Neural cell (in vitro differentiated cells): ENCODE measurements around the gene ADAM30. TPM values are rescaled to one million over a fixed set of nuclear protein-coding genes. Genes with fewer than 3 reads are reported as not detected.

Experiments used
- H2AFZ ChIP-seq: fragments of 200-600, 300-800 bp; sonication (generic), shearing (Covaris generic); 2 replicates; pipeline ENCODE4 v1.6.0; 2014; ENCODE audit warnings: low read depth, mild to moderate bottlenecking, antibody characterized with exemption, low read length, moderate library complexity
- H3F3A ChIP-seq: fragments of 200-600 bp; shearing (Covaris generic); 2 replicates; pipeline ENCODE4 v1.6.1; 2016; ENCODE audit warnings: mild to moderate bottlenecking, moderate library complexity, mixed read lengths, antibody characterized with exemption, low read length; ENCODE audit not compliant: insufficient read depth, poor library complexity, severe bottlenecking
- H3K27ac ChIP-seq: fragments of 200-600, 300-800 bp; sonication (generic), shearing (Covaris generic); 2 replicates; pipeline ENCODE4 v1.5.1; 2014; ENCODE audit warnings: mild to moderate bottlenecking, low read length, moderate library complexity
- H3K27me3 ChIP-seq: fragments of 300-800, 200-600 bp; sonication (generic), shearing (Covaris generic); 2 replicates; pipeline ENCODE4 v1.6.0; 2014; ENCODE audit warnings: mild to moderate bottlenecking, low read depth, low read length, moderate library complexity; ENCODE audit not compliant: insufficient read depth
- H3K36me3 ChIP-seq: fragments of 300-800, 200-600 bp; sonication (generic), shearing (Covaris generic); 2 replicates; pipeline ENCODE4 v1.5.1; 2014; ENCODE audit warnings: mild to moderate bottlenecking, antibody characterized with exemption, low read length, moderate library complexity; ENCODE audit not compliant: insufficient read depth
- H3K4me2 ChIP-seq: fragments of 300-800, 200-600 bp; sonication (generic), shearing (Covaris generic); 2 replicates; pipeline ENCODE4 v1.6.0; 2014; ENCODE audit warnings: mild to moderate bottlenecking, low read length
- H3K4me3 ChIP-seq: fragments of 300-800, 200-600 bp; sonication (generic), shearing (Covaris generic); 2 replicates; pipeline ENCODE4 v1.5.1; 2014; ENCODE audit warnings: mild to moderate bottlenecking, low read length, moderate library complexity
- H3K79me2 ChIP-seq: fragments of 200-600 bp; shearing (Covaris generic); replicated peaks from 2 replicates; pipeline ENCODE4 v1.6.0; 2014; ENCODE audit warnings: mild to moderate bottlenecking, low read length, moderate library complexity; ENCODE audit not compliant: insufficient read depth
- H3K9ac ChIP-seq: fragments of 300-800, 200-600 bp; sonication (generic), shearing (Covaris generic); 2 replicates; pipeline ENCODE4 v1.6.1; 2016; ENCODE audit warnings: mild to moderate bottlenecking, low read length, mixed read lengths
- H3K9me2 ChIP-seq: fragments of 200-600 bp; shearing (Covaris generic); 2 replicates; pipeline ENCODE4 v1.6.1; 2016; ENCODE audit warnings: mild to moderate bottlenecking, low read length, mixed read lengths; ENCODE audit not compliant: insufficient read depth
- H3K9me3 ChIP-seq: fragments of 200-600, 300-800 bp; sonication (generic), shearing (Covaris generic); 2 replicates; pipeline ENCODE4 v1.6.1; 2016; ENCODE audit warnings: mild to moderate bottlenecking, mixed run types, low read length, moderate library complexity, mixed read lengths
- H4K20me1 ChIP-seq: fragments of 200-600 bp; shearing (Covaris generic); 2 replicates; pipeline ENCODE4 v1.6.1; 2016; ENCODE audit warnings: mild to moderate bottlenecking, mixed run types; ENCODE audit not compliant: insufficient read depth
- CTCF ChIP-seq: fragments of 450-650 bp; IDR thresholded peaks from 2 replicates; pipeline ENCODE4 v1.5.1; 2014; ENCODE audit warnings: antibody characterized with exemption, mild to moderate bottlenecking, moderate library complexity; ENCODE audit not compliant: poor library complexity, severe bottlenecking
- EP300 ChIP-seq: fragments of 450-650 bp; conservative IDR thresholded peaks from 2 replicates; pipeline ENCODE4 v1.6.1; 2014; ENCODE audit warnings: antibody characterized with exemption, mild to moderate bottlenecking, moderate library complexity; ENCODE audit not compliant: poor library complexity, severe bottlenecking
- EZH2 ChIP-seq: fragments of 200-600, 300-800 bp; shearing (Covaris generic), sonication (generic); IDR thresholded peaks from 2 replicates; pipeline ENCODE4 v1.6.1; 2014; ENCODE audit warnings: antibody characterized with exemption, low read length, borderline replicate concordance, mild to moderate bottlenecking; ENCODE audit not compliant: insufficient read depth, poor library complexity, severe bottlenecking
- MXI1 ChIP-seq: fragments of 450-650 bp; conservative IDR thresholded peaks from 2 replicates; pipeline ENCODE4 v1.6.1; 2014; ENCODE audit warnings: antibody characterized with exemption, mild to moderate bottlenecking; ENCODE audit not compliant: poor library complexity, severe bottlenecking
- POLR2AphosphoS5 ChIP-seq: IDR thresholded peaks from 2 replicates; pipeline ENCODE4 v1.6.1; 2012
- RAD21 ChIP-seq: fragments of 450-650 bp; conservative IDR thresholded peaks from 2 replicates; pipeline ENCODE4 v1.6.1; 2014; ENCODE audit warnings: antibody characterized with exemption, mild to moderate bottlenecking, moderate library complexity
- REST ChIP-seq: IDR thresholded peaks from 2 replicates; pipeline ENCODE4 v1.6.1; 2012; ENCODE audit warnings: borderline replicate concordance
- SMC3 ChIP-seq: fragments of 450-650 bp; conservative IDR thresholded peaks from 2 replicates; pipeline ENCODE4 v1.6.1; 2014; ENCODE audit warnings: antibody characterized with exemption, mild to moderate bottlenecking, moderate library complexity; ENCODE audit not compliant: poor library complexity
- TAF1 ChIP-seq: IDR thresholded peaks from 2 replicates; pipeline ENCODE4 v1.6.1; 2012; ENCODE audit warnings: low read depth
- polyA plus RNA-seq: library from polyadenylated mRNA; depleted of rRNA; stranded (reverse); fragments of >200 nt; gene quantifications from 2 replicates; pipeline ENCODE4 v1.2.3, GENCODE V29; 2014

ADAM30 gene
- polyA plus RNA-seq, 1 donor from 2014 or later: not detected

- TF ChIP-seq MXI1: no peak
- Histone ChIP-seq H2AFZ (no peak overlapping the region), H3K79me2 (no peaks in the 10 kb centered on the region), H4K20me1 (no peaks in the 10 kb centered on the region), H3K27me3 (no peaks in the 10 kb centered on the region), H3K4me2 (no peak overlapping the region), H3K9me3 (no peaks in the 10 kb centered on the region), H3F3A (no peaks in the 10 kb centered on the region), H3K36me3 (no peaks in the 10 kb centered on the region), H3K9me2 (no peaks in the 10 kb centered on the region), H3K4me3 (no peak overlapping the region), H3K9ac (no peak overlapping the region), H3K27ac (no peak overlapping the region)
These were observed 16.5 kb downstream of the ADAM30 start for GRCh38 chr1:119879510-119880434.

GRCh38 chr1:119878171-119878570 is 18.1 kb downstream of the ADAM30 start:
- no peaks in the 10 kb centered on the region for H3F3A ChIP-seq
- H3K27ac ChIP-seq: no peak overlapping the region
- TF ChIP-seq RAD21: no peak
- TF ChIP-seq TAF1: no peak
- no peak for TF ChIP-seq EP300
- no peak for TF ChIP-seq REST
- no peak for TF ChIP-seq EZH2
- no peak for TF ChIP-seq POLR2AphosphoS5
- TF ChIP-seq MXI1: no peak
- TF ChIP-seq CTCF: no peak
- no peak for TF ChIP-seq SMC3
- no peak overlapping the region for H2AFZ ChIP-seq
- no peaks in the 10 kb centered on the region for H3K9me3 ChIP-seq
- no peaks in the 10 kb centered on the region for H3K79me2 ChIP-seq
- H3K4me2 ChIP-seq: no peak overlapping the region
- H3K36me3 ChIP-seq: no peaks in the 10 kb centered on the region
- no peaks in the 10 kb centered on the region for H4K20me1 ChIP-seq
- H3K27me3 ChIP-seq: no peaks in the 10 kb centered on the region
- no peak overlapping the region for H3K4me3 ChIP-seq
- H3K9ac ChIP-seq: no peak overlapping the region
- H3K9me2 ChIP-seq: no peaks in the 10 kb centered on the region
